GM10248 (cell line): Measurements from ENCODE around the gene LYZ.
"Not testable (repeated sequence)": the region's sequence is repeated elsewhere in the genome, so short reads cannot be mapped to it uniquely, and the experiment has no call there.

ENCODE experiments used
- CTCF ChIA-PET: fragments of 300-600 bp; sonication (Branson Sonifier 250); formaldehyde crosslinking; extraction: SDS; loops from one replicate; lab custom pipeline; 2021; ENCODE audit warnings: antibody characterized with exemption; lab: Yijun Ruan, JAX
- POLR2A ChIA-PET: fragments of 350-650 bp; sonication (Branson Sonifier 250); formaldehyde crosslinking; extraction: SDS; loops from one replicate; lab custom pipeline; 2020; ENCODE audit warnings: antibody characterized with exemption; lab: Yijun Ruan, JAX
- DNase-seq: peaks from one replicate; pipeline ENCODE4 v3.0.0; 2012; ENCODE audit errors: extremely low spot score
- TF ChIP-seq, protein P1 (sequence below): IDR thresholded peaks from 2 replicates; pipeline ENCODE4 v1.5.1; 2012; ENCODE audit warnings: mild to moderate bottlenecking, low read depth; ENCODE audit errors: extremely low read depth, missing control alignments, control extremely low read depth

LYZ gene

DNA sequence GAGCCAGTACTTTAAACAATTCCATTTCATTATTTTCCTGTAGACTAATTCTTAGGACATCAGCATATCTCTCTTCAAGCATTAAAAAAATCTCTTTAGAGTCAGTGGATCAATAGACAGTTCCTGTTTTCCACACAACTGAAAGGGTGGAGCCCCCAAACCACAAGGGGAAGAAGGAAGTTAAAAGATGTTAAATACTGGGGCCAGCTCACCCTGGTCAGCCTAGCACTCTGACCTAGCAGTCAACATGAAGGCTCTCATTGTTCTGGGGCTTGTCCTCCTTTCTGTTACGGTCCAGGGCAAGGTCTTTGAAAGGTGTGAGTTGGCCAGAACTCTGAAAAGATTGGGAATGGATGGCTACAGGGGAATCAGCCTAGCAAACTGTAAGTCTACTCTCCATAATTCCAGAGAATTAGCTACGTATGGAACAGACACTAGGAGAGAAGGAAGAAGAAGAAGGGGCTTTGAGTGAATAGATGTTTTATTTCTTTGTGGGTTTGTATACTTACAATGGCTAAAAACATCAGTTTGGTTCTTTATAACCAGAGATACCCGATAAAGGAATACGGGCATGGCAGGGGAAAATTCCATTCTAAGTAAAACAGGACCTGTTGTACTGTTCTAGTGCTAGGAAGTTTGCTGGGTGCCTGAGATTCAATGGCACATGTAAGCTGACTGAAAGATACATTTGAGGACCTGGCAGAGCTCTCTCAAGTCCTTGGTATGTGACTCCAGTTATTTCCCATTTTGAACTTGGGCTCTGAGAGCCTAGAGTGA, at the start of gene LYZ:
Gene LYZ, plus strand, starts transcription at position 220 of the 777 bp plus-strand sequence. Its CDS starts 28 bp downstream, at position 248.
- CTCF ChIA-PET = interaction anchor here (1.2 to 2.5 kb wide), 5 partner anchors 9 to 291 kb away, joined by 3 to 18 read pairs (median 4); no protein-coding TSS in a partner anchor
- TF ChIP-seq, protein P1, sequence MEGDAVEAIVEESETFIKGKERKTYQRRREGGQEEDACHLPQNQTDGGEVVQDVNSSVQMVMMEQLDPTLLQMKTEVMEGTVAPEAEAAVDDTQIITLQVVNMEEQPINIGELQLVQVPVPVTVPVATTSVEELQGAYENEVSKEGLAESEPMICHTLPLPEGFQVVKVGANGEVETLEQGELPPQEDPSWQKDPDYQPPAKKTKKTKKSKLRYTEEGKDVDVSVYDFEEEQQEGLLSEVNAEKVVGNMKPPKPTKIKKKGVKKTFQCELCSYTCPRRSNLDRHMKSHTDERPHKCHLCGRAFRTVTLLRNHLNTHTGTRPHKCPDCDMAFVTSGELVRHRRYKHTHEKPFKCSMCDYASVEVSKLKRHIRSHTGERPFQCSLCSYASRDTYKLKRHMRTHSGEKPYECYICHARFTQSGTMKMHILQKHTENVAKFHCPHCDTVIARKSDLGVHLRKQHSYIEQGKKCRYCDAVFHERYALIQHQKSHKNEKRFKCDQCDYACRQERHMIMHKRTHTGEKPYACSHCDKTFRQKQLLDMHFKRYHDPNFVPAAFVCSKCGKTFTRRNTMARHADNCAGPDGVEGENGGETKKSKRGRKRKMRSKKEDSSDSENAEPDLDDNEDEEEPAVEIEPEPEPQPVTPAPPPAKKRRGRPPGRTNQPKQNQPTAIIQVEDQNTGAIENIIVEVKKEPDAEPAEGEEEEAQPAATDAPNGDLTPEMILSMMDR = no peak
- no peak for DNase-seq
- POLR2A ChIA-PET = no interaction called here

DNA sequence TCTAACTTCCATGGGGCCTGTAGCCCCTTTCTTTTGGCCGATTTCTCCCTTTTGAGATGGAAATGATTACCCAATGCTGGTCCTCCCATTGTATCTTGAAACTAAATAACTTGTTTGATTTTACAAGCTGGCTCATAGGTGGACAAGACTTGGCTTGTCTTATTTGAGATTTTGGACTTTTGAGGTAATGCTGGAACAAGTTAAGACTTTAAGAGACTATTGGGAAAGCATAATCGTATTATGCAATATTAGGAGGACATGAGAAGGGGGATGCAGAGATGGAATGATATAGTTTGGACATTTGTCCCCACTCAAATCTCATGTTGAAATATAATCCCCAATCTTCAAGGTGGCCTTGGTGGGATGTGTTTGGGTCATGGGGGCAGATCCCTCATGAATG, 49.2 kb upstream of the LYZ start:
- DNase-seq = no peak
- ChIA-PET CTCF (interaction anchor here (0.7 to 1.6 kb wide), 5 partner anchors 8 to 47 kb away, joined by 3 to 5 read pairs (median 3); no protein-coding TSS in a partner anchor), POLR2A (no interaction called here)
- TF ChIP-seq, protein P1 = no peak

DNA sequence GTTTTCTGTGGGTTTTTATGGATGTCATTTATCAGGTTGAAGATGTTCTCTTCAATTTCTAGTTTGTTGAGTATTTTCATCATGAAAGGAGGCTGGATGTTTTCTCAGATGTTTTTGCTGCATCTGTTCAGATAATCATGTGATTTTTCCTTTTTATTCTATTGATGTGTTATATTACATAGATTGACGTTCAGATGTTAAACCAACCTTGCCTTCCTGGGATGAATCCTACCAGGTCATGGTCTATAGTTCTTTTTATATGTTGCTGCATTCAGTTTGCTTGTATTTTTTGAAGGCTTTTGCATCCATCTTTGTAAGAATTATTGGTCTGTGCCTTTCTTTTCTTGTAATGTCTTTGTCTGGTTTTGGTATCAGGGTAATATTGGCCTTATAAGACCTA, 43.9 kb upstream of the LYZ start:
- ChIA-PET POLR2A (no interaction called here), CTCF (no interaction called here)
- no peak for DNase-seq
- TF ChIP-seq, protein P1 = no peak

DNA sequence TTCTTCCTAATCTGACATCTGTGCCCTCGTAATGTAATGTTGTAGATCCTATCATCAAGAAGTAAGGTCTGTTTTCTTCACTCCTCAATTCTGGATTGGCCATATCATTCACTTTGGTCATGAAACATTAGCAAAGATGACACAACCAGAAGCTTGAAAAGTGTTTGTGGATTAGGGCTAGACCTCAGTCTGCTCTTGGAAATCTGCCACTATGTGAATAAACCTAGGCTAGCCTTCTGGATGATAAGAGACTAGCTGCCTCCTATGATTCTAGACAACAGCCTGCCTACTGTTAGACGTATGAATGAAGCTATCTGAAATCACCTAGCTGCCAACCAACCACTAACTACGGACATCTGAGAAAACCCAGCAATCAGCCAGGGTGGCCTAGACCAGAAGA, 38.7 kb upstream of the LYZ start:
- no peak for DNase-seq
- ChIA-PET POLR2A (no interaction called here), CTCF (interaction anchor here (1.9 kb wide), 1 partner anchor 19 kb away, joined by 7 read pairs; no protein-coding TSS in a partner anchor)
- TF ChIP-seq, protein P1 = no peak

DNA sequence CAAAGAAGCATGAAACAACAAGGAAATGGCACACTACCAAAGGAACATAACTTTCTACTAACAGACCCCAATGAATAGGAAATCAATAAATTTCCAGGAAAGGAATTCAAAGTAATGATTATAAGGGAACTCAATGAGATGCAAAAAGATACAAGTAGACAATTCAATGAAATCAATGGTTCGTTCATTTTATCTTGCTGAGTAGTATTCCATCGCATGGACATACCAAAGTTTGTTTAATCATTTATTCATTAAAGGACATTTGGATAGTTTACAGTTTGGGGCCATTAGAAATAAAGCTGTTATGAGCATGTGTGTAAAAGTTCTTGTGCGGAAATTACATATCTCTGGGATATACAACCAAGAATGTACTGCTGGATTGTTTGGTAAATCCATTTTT, 35.0 kb upstream of the LYZ start:
- ChIA-PET POLR2A (no interaction called here), CTCF (no interaction called here)
- no peak for DNase-seq
- TF ChIP-seq, protein P1 = no peak

DNA sequence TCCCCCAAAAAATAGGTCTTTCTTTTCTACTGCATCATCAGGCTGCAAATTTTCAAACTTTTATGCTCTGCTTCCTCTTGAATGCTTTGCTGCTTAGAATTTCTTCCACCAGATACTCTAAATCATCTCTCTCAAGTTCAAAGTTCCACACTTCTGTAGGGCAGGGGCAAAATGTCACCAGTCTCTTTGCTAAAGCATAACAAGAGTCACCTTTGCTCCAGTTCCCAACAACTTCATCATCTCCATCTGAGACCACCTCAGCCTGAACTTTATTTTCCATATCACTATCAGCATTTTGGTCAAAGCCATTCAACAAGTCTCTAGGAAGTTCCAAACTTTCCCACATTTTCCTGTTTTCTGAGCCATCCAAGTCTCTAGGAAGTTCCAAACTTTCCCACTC, 31.4 kb upstream of the LYZ start:
- DNase-seq, POLR2A ChIA-PET, CTCF ChIA-PET: not testable (repeated sequence)

DNA sequence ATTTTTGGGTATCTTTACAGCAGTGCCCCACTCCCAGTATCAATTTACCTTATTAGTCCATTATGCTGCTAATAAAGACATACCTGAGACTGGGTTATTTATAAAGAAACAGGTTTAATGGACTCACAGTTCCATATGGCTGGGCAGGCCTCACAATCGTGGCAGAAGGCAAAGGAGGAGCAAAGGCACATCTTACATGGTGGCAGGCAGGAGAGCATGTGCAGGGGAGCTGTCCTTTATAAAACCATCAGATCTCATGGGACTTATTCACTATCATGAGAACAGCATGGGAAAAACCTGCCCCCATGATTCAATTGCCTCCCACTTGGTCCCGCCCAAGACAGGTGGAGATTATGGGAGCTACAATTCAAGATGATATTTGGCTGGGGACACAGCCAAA, 30.9 kb upstream of the LYZ start:
- DNase-seq, POLR2A ChIA-PET: not testable (repeated sequence)
- CTCF ChIA-PET = interaction anchor here (1.2 kb wide), 1 partner anchor 18 kb away, joined by 3 read pairs; no protein-coding TSS in a partner anchor

DNA sequence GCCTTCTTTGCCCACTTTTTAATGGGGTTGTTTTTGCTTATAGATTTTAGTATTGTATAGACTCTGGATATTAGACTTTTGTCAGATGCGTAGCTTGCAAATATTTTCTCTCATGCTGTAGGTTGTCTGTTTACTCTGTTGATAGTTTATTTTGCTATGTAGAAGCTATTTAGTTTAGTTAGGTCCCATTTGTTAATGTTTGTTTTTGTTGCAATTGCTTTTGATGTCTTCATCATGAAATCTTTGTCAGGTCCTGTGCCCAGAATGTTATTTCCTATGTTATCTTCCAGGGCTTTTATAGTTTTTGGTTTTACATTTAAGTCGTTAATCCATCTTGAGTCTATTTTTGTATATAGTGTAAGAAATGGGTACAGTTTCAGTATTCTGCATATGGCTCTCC, 30.0 kb upstream of the LYZ start:
- TF ChIP-seq, protein P1 = no peak
- ChIA-PET CTCF (interaction anchor here (1.2 kb wide), 1 partner anchor 19 kb away, joined by 3 read pairs; no protein-coding TSS in a partner anchor), POLR2A (no interaction called here)
- no peak for DNase-seq
